NCI-H2196 treated with DMSO at 0.1 percent for 48 hours (cell line): ENCODE measurements around the gene SLCO4A1.
A peak's percentile ranks its signal among the peaks of the same experiment; 100 is the strongest.

Source experiments
- DNase-seq: peaks from one replicate; lab custom pipeline; 2025; ENCODE audit not compliant: unreplicated experiment; lab: John Stamatoyannopoulos, UW

Gene SLCO4A1

DNA sequence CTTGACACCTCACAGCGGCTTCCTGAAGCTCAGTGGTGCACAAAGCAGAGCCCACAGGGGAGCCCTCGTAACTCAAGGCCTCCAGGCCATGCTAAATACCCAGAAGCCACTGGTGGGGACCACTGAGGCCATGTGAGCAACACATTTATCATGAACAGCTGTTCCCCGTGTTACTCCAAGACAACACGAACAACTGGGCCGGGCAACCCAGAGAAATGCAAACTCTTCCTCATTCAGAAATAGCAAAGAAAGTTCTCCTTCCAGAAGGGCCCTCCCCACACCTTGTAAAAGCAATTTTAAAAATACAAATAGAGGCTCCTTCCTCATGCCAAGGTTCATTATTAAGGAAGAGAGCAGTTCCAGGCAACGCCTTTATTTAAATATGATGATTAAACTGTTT is 36.3 kb upstream of the SLCO4A1 start:
- DNase-seq, result no peak

- DNase-seq, result no peak
These were observed 35.6 kb upstream of the SLCO4A1 start for GRCh38 chr20:62606551-62607201.

GRCh38 chr20:62607366-62608217 is 34.7 kb upstream of the SLCO4A1 start:
- DNase-seq, result no peak

GRCh38 chr20:62608218-62608565 is 34.1 kb upstream of the SLCO4A1 start:
- no peak for DNase-seq

GRCh38 chr20:62609279-62609720 is 33.0 kb upstream of the SLCO4A1 start:
- DNase-seq, result no peak

- no peak for DNase-seq
These were observed 32.2 kb upstream of the SLCO4A1 start for GRCh38 chr20:62609811-62610757.

DNA sequence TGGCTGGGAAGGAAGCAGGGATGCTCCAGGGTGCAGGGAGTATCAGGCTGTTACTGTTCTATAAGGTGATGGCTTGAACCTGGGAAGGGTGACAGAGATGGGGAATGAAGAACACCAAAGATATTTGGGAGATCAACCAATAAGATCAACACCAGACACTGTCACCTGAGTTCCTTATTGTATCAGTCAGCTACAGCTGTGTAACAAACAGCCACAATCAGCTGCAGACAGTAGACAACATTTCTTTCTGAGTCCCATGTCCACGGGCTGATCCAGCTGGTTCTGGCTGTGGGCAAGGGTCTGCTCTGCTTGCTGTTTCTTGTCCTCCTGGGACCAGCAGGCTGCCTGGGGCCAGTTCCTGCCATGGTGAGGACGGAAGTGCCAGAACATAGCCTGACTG is 31.3 kb upstream of the SLCO4A1 start:
- DNase-seq, result no peak

- DNase-seq, result no peak
These were observed 30.5 kb upstream of the SLCO4A1 start for GRCh38 chr20:62611819-62612218.

DNA sequence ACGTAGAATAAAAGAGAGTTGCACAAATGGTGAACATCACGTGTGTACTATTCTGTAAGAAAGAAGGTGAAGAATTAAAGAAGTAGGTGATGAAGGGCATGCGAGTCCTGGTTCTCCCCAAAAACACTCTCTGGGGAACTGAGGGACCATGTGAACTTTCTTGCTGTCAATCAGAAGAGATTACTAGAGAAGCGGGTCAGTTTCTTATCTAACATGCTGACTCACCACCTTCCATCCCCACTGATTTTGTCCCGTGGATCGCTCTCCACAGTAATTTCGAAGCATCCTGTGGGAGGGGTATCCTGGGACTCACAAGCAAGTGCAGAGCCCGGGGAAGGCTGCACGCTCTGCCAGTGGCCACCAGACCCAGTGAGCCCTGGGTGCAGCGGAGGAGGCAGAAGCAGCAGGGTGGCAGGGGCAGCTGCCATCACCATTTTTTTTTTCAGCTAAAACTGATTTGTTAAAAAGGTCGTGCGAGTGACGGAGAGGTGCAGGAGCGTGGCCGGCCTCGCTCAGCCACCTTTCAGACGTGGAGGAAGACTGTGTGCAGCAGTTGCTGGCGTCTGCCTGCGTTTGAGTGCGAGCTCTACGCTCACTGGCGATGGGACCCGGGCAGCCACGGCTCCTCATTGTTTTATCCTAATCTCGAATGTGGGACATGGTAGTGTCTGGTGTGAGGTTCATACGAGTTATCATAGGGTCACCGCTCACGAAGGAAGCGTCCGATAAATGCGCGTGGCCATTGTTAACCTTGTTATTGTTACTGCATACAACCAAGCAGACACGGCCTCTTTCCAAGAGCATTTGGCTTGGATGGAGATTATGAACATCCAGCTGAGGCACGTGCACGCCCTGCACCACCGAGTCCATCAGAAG is 28.0 kb upstream of the SLCO4A1 start:
- no peak for DNase-seq

- no peak for DNase-seq
These were observed 27.2 kb upstream of the SLCO4A1 start for GRCh38 chr20:62614961-62615680.

GRCh38 chr20:62615750-62616251 is 26.5 kb upstream of the SLCO4A1 start:
- no peak for DNase-seq

DNA sequence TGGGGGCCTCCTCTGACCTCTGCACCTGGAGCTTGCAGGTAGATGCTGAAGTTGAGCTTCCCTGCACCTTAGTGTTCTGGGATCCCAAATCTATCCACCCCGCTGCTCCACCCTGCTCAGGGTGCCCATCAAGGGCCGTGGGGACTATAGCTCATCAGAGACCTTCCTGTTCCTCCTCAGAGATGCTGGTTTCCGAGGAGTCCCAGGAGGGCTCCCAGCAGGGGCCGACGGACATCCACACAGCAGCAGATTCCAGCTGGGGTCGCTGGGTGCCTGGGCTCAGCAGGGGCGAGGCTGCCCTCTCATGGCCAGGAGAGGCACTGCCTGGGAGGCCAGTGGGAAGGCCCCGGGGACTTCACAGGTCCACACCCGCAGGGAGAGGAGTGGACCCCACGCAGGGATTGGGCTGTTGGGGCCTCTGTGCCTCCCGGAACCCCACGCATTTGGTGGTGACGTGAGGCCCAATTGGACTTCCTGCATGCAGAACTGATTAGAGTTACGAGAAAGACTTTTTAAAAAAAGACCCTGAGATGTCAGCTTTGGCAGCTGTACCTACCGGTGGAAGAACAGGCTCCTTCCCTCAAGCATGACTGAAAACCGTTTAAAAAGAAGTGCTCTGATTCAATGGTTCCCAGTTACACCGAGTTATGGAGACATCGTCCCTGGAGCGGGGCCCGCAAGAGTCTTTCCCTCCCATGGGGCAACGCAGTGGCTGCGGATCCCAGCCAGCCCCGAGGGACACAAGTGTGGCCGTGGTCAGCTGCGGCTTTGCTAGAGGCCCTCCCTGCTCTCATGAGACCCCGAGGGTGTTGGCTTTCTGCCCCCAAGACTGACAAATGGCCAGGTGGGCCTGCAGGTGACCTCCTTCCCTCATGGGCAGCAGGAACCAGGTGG is 25.3 kb upstream of the SLCO4A1 start:
- DNase-seq, result peak; percentile 32

- no peak for DNase-seq
These were observed 24.4 kb upstream of the SLCO4A1 start for GRCh38 chr20:62617711-62618483.

GRCh38 chr20:62618611-62619529 is 23.4 kb upstream of the SLCO4A1 start:
- DNase-seq, result no peak

GRCh38 chr20:62620625-62621024 is 21.7 kb upstream of the SLCO4A1 start:
- no peak for DNase-seq

DNA sequence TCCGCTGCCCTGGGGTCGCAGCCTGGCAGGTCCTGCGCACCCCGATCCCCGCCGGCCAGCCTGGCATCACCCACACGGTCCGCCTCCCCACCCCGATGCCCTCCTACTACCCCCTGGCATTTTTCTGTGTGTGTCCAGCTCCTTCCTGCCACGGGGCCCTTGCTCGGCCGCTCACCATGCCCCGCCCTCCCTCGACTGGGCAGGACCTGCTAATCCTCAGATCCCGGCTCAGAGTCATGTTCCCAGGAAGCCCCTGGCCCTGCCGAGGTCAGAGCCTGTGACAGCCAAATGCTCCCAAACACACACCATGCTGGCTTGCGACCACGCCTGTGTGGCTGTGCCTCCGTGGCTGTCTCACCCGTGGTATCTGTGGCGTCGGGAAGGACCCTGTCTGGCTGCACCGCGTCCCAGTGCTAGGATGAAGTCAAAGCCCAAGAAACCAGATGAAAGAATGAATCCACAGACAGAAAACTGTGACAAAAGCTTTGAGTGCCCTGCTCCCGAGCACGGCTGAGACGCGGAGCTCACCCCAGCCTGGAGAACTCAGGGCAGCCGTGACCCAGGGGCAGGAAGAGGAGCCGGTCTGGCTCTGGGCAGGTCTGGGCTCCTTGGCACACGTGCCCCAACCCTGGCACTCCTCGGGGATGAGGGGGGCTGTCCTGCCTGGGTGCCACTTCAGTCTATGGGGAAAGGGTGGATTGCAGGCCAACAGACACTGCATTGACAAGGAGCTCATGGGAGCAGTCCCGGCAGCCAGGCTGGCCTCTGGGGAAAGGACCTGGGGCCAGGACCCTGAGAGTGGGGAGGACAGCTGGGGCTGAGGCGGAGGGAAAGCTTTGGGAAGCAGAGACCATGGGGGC is 20.8 kb upstream of the SLCO4A1 start:
- DNase-seq, result no peak
